ENCODE data around the gene POF1B. TPM values are rescaled to one million over a fixed set of nuclear protein-coding genes. Genes with fewer than 3 reads are reported as not detected.

Gene POF1B
- total and polyA plus RNA-seq, 2 donors (not counting 1 experiment from before 2014, with no cell fraction given) = not detected

DNA sequence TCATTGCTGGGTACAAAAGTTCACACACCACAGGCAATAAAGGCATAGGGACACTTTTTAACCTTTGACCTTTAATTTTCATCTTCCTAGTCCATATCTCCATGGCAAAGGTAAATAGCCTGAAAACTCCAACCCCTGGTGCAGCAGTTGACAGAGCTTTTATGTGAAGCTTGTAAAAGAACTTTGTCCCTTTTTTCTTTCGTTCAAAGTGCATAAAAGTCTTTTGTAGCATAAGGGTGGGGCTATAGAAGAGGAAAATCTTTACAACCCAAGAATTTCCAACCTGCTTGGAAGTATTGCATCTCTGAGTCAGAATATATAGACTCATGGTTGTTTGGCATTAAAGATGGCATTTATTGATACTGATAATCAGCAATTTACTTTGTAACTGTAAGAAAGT is 20.4 kb downstream of the POF1B start:
- Histone ChIP-seq H4K20me1 (ENCODE audit: control insufficient read depth, extremely low read depth, insufficient read depth, low read length) (no peaks in the 10 kb centered on the region), H3K4me3 (replicated peaks in 1 of 4; ENCODE audit: control extremely low read depth in 1 of 4, insufficient read depth in 1 of 4, low read depth in 3 of 4, low read length in 4 of 4) (no peak overlapping the region), H3K9me3 (ENCODE audit: control insufficient read depth, insufficient read depth, low read depth, low read length) (no peaks in the 10 kb centered on the region), H3K79me2 (ENCODE audit: control insufficient read depth, insufficient read depth, low read length) (no peaks in the 10 kb centered on the region), H3K36me3 (ENCODE audit: control insufficient read depth, insufficient read depth, low read length) (no peaks in the 10 kb centered on the region), H3K27me3 (ENCODE audit: control insufficient read depth, insufficient read depth, low read length) (no peaks in the 10 kb centered on the region), H3K4me1 (ENCODE audit: control insufficient read depth, extremely low read depth, insufficient read depth, low read length) (no peaks in the 10 kb centered on the region), H3K4me2 (ENCODE audit: extremely low read depth, insufficient read depth, low read length) (no peak overlapping the region), H3K9ac (ENCODE audit: insufficient read depth, low read length) (no peak overlapping the region), H3K27ac (ENCODE audit: insufficient read depth, low read length) (no peak overlapping the region), H2AFZ (ENCODE audit: low read length) (no peak overlapping the region)
- TF ChIP-seq EZH2 (IDR thresholded peaks at IDR 0.05; ENCODE audit: low read length, missing control alignments) = no peak
- TF ChIP-seq CTCF (conservative IDR thresholded peaks at IDR 0.05 in 1 of 2, IDR thresholded peaks at IDR 0.05 in 1 of 2; ENCODE audit: low read depth in 1 of 2, low read length in 2 of 2) = no peak
- no peak for DNase-seq (ENCODE audit: low read depth in 2 of 2)

DNA sequence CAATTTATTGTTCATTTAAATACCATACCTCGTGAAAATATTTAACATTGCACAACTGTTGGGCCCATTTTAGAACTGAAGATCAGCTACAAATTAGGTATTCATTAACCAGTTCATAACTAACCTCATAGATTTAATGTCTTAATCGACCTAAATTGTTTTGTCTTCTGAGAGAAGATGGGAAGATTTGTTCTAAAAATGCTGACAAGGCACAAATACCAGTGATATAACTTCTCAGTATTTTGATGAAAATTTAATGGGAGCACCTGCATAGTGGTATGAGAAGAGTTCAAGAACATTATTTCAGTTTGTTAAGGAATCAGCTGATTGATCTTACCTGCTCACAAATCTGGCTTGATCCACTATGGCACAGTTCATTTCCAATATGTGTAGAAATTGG is 33.9 kb downstream of the POF1B start:
- Histone ChIP-seq H3K27me3 (ENCODE audit: control insufficient read depth, insufficient read depth, low read length) (no peaks in the 10 kb centered on the region), H3K9ac (ENCODE audit: insufficient read depth, low read length) (no peak overlapping the region), H2AFZ (ENCODE audit: low read length) (no peak overlapping the region), H4K20me1 (ENCODE audit: control insufficient read depth, extremely low read depth, insufficient read depth, low read length) (no peaks in the 10 kb centered on the region), H3K27ac (ENCODE audit: insufficient read depth, low read length) (no peak overlapping the region), H3K4me2 (ENCODE audit: extremely low read depth, insufficient read depth, low read length) (no peak overlapping the region), H3K4me1 (ENCODE audit: control insufficient read depth, extremely low read depth, insufficient read depth, low read length) (no peaks in the 10 kb centered on the region), H3K9me3 (ENCODE audit: control insufficient read depth, insufficient read depth, low read depth, low read length) (no peaks in the 10 kb centered on the region), H3K79me2 (ENCODE audit: control insufficient read depth, insufficient read depth, low read length) (no peaks in the 10 kb centered on the region), H3K36me3 (ENCODE audit: control insufficient read depth, insufficient read depth, low read length) (no peaks in the 10 kb centered on the region), H3K4me3 (replicated peaks in 1 of 4; ENCODE audit: control extremely low read depth in 1 of 4, insufficient read depth in 1 of 4, low read depth in 3 of 4, low read length in 4 of 4) (no peak overlapping the region)
- DNase-seq (ENCODE audit: low read depth in 2 of 2) = no peak
- TF ChIP-seq CTCF (conservative IDR thresholded peaks at IDR 0.05 in 1 of 2, IDR thresholded peaks at IDR 0.05 in 1 of 2; ENCODE audit: low read depth in 1 of 2, low read length in 2 of 2) = no peak
- no peak for TF ChIP-seq EZH2 (IDR thresholded peaks at IDR 0.05; ENCODE audit: low read length, missing control alignments)

DNA sequence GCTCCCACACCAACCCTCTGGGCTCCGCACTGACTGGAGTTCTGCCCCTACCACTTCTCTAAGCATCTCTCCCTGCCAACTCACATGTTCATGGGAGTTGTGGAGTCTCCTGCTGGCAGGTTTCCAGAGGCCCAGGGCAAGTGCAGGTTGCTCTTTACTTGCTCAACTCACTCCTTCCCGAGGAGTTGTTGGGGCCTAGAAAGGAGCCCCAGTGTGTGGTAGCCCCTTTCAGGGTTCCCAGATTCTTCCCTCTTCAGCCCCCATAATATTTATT is 52.5 kb downstream of the POF1B start:
- H3K4me3 ChIP-seq (replicated peaks in 1 of 4; ENCODE audit: control extremely low read depth in 1 of 4, insufficient read depth in 1 of 4, low read depth in 3 of 4, low read length in 4 of 4) = no peak overlapping the region
- H2AFZ ChIP-seq (ENCODE audit: low read length) = no peak overlapping the region
- H3K27ac ChIP-seq (ENCODE audit: insufficient read depth, low read length) = no peak overlapping the region
- H3K9me3 ChIP-seq (ENCODE audit: control insufficient read depth, insufficient read depth, low read depth, low read length) = no peaks in the 10 kb centered on the region
- H3K36me3 ChIP-seq (ENCODE audit: control insufficient read depth, insufficient read depth, low read length) = no peaks in the 10 kb centered on the region
- H3K4me2 ChIP-seq (ENCODE audit: extremely low read depth, insufficient read depth, low read length) = no peak overlapping the region
- no peak overlapping the region for H3K9ac ChIP-seq (ENCODE audit: insufficient read depth, low read length)
- H3K79me2 ChIP-seq (ENCODE audit: control insufficient read depth, insufficient read depth, low read length) = no peaks in the 10 kb centered on the region
- H3K27me3 ChIP-seq (ENCODE audit: control insufficient read depth, insufficient read depth, low read length) = no peaks in the 10 kb centered on the region
- DNase-seq (ENCODE audit: low read depth in 2 of 2) = no peak
- no peak for TF ChIP-seq EZH2 (IDR thresholded peaks at IDR 0.05; ENCODE audit: low read length, missing control alignments)
- no peak for TF ChIP-seq CTCF (conservative IDR thresholded peaks at IDR 0.05 in 1 of 2, IDR thresholded peaks at IDR 0.05 in 1 of 2; ENCODE audit: low read depth in 1 of 2, low read length in 2 of 2)
- no peaks in the 10 kb centered on the region for H3K4me1 ChIP-seq (ENCODE audit: control insufficient read depth, extremely low read depth, insufficient read depth, low read length)
- no peaks in the 10 kb centered on the region for H4K20me1 ChIP-seq (ENCODE audit: control insufficient read depth, extremely low read depth, insufficient read depth, low read length)

All from fibroblast of lung (primary cell).